ENCODE measurements around the gene TBC1D9. TPM values are rescaled to one million over a fixed set of nuclear protein-coding genes. Genes with fewer than 3 reads are reported as not detected.

Gene TBC1D9
- polyA plus RNA-seq, 1 of the 3 experiments (the other 2 are of a cell fraction), result 13.5 TPM

DNA sequence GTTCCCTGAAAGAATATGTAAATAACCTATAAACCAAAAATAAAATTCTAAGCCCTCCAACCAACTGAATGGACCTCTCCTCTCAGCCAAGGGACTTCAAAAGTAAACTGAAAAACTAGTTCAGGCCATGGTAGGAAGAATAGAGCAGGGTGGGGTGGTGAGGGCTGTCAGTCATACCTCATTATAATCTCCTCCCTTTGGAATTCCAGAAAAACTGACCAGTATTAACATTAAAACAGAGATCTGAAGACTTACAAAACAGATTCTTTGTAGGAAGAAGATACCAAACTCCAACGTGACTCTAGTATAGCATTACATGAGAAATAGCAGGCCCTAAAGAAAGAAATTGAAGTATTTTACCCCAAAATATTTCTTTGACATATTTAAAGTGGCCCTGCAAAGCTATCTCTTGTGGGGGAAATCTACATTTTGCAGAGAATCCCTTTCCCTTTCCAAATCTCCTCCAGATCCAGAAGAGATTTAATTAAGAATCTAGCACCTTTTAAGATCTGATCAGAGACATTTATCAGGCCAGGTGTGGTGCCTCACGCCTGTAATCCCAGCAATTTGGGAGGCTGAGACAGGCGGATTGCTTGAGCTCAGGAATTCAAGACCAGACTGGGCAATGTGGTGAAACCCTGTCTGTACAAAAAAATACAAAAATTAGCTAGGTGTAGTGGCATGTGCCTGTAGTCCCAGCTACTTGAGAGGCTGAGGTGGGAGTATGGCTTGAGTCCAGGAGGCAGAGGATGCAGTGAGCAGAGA, 15.1 kb downstream of the TBC1D9 start:
- H3K36me3 ChIP-seq (replicated peaks in 1 of 2; ENCODE audit: control insufficient read depth in 1 of 2, insufficient read depth in 2 of 2, low read length in 1 of 2), result no peaks in the 10 kb centered on the region
- POLR2A ChIA-PET, result no interaction called here
- H4K20me1 ChIP-seq (ENCODE audit: insufficient read depth), result no peaks in the 10 kb centered on the region
- H3K9me3 ChIP-seq, result no peaks in the 10 kb centered on the region
- H3K27ac ChIP-seq (ENCODE audit: low read depth in 2 of 2, low read length in 1 of 2), result no peak overlapping the region
- TF ChIP-seq USF1 (IDR thresholded peaks at IDR 0.05; ENCODE audit: borderline replicate concordance, low read depth) (no peak), TEAD4 (IDR thresholded peaks at IDR 0.05; ENCODE audit: borderline replicate concordance, insufficient read depth) (no peak), CHD2 (IDR thresholded peaks at IDR 0.05; ENCODE audit: low read length, partially characterized antibody) (no peak), FOXM1 (IDR thresholded peaks at IDR 0.05; ENCODE audit: low read depth) (no peak), FOXJ3 (CRISPR knock-in tag; IDR thresholded peaks at IDR 0.05) (no peak), RXRA (IDR thresholded peaks at IDR 0.05; ENCODE audit: borderline replicate concordance, low read depth) (no peak), RCOR1 (IDR thresholded peaks at IDR 0.05; ENCODE audit: low read length) (no peak), ELF1 (IDR thresholded peaks at IDR 0.05) (no peak), YY1 (IDR thresholded peaks at IDR 0.05; ENCODE audit: low read depth) (no peak)
- TF ChIP-seq, protein P1, sequence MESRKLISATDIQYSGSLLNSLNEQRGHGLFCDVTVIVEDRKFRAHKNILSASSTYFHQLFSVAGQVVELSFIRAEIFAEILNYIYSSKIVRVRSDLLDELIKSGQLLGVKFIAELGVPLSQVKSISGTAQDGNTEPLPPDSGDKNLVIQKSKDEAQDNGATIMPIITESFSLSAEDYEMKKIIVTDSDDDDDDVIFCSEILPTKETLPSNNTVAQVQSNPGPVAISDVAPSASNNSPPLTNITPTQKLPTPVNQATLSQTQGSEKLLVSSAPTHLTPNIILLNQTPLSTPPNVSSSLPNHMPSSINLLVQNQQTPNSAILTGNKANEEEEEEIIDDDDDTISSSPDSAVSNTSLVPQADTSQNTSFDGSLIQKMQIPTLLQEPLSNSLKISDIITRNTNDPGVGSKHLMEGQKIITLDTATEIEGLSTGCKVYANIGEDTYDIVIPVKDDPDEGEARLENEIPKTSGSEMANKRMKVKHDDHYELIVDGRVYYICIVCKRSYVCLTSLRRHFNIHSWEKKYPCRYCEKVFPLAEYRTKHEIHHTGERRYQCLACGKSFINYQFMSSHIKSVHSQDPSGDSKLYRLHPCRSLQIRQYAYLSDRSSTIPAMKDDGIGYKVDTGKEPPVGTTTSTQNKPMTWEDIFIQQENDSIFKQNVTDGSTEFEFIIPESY (IDR thresholded peaks at IDR 0.05; ENCODE audit: borderline replicate concordance, low read depth), result no peak
- no peaks in the 10 kb centered on the region for H3K27me3 ChIP-seq (ENCODE audit: insufficient read depth)
- no peak for DNase-seq
- peaks cover 24% of the 10 kb centered on the region for H3F3A ChIP-seq (replicated peaks; ENCODE audit: insufficient read depth)
- H3K4me3 ChIP-seq (ENCODE audit: low read depth in 2 of 2, low read length in 1 of 2), result no peak overlapping the region
- H3K9me2 ChIP-seq, result no peaks in the 10 kb centered on the region
- H3K4me1 ChIP-seq (ENCODE audit: control insufficient read depth in 1 of 2, insufficient read depth in 2 of 2, low read depth in 1 of 2, low read length in 1 of 2), result peaks cover 26 to 43% of the 10 kb centered on the region in 2 experiments
- 87% methylated on average over 3 of the region's 3 CpGs for WGBS (ENCODE audit: low lambda C conversion rate)
- CTCF ChIA-PET, result interaction anchor here (0.9 kb wide), 1 partner anchor 70 kb away, joined by 4 read pairs; no protein-coding TSS in a partner anchor
- peaks cover 64% of the 10 kb centered on the region for H3K79me2 ChIP-seq (ENCODE audit: insufficient read depth)
- H3K9ac ChIP-seq, result no peak overlapping the region
- no peak overlapping the region for H2AFZ ChIP-seq (ENCODE audit: low read depth)
- H3K4me2 ChIP-seq, result no peak overlapping the region

DNA sequence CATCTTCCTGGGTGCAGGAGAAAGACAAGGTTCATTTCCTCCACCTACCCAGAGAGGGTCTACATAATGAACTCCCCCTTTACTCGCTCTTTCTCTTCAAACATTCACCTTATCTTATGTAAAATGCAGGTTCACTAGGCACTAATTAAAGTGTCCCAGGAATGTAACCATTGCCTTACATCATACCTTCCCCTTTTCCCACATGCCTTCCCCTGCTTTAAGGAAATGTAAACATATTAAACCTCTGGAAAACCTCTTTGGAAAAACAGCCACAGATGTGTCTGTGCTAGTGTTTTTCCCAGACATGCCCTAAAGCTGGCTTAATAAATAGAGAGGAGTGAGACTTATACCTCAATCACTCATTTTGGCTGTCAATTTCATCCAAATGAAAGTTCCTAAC, 15.8 kb downstream of the TBC1D9 start:
- peaks cover 26 to 50% of the 10 kb centered on the region in 2 experiments for H3K4me1 ChIP-seq (ENCODE audit: control insufficient read depth in 1 of 2, insufficient read depth in 2 of 2, low read depth in 1 of 2, low read length in 1 of 2)
- no peak overlapping the region for H3K27ac ChIP-seq (ENCODE audit: low read depth in 2 of 2, low read length in 1 of 2)
- no peaks in the 10 kb centered on the region for H3K9me3 ChIP-seq
- H3K4me3 ChIP-seq (ENCODE audit: low read depth in 2 of 2, low read length in 1 of 2), result no peak overlapping the region
- no peak for DNase-seq
- no peaks in the 10 kb centered on the region for H3K27me3 ChIP-seq (ENCODE audit: insufficient read depth)
- H2AFZ ChIP-seq (ENCODE audit: low read depth), result no peak overlapping the region
- POLR2A ChIA-PET, result no interaction called here
- 91% methylated on average over 1 of the region's 1 CpG for WGBS (ENCODE audit: low lambda C conversion rate)
- no peaks in the 10 kb centered on the region for H3K36me3 ChIP-seq (replicated peaks in 1 of 2; ENCODE audit: control insufficient read depth in 1 of 2, insufficient read depth in 2 of 2, low read length in 1 of 2)
- CTCF ChIA-PET, result interaction anchor here (1.4 kb wide), 1 partner anchor 16 kb away, joined by 3 read pairs; the partner anchor contains the start of gene TBC1D9
- H3K79me2 ChIP-seq (ENCODE audit: insufficient read depth), result peaks cover 59% of the 10 kb centered on the region
- H3F3A ChIP-seq (replicated peaks; ENCODE audit: insufficient read depth), result peaks cover 24% of the 10 kb centered on the region
- H3K4me2 ChIP-seq, result no peak overlapping the region
- no peaks in the 10 kb centered on the region for H4K20me1 ChIP-seq (ENCODE audit: insufficient read depth)
- H3K9me2 ChIP-seq, result no peaks in the 10 kb centered on the region
- H3K9ac ChIP-seq, result no peak overlapping the region
- no peak for TF ChIP-seq MXI1 (IDR thresholded peaks at IDR 0.05; ENCODE audit: low read depth, low read length)
- TF ChIP-seq, protein P2, sequence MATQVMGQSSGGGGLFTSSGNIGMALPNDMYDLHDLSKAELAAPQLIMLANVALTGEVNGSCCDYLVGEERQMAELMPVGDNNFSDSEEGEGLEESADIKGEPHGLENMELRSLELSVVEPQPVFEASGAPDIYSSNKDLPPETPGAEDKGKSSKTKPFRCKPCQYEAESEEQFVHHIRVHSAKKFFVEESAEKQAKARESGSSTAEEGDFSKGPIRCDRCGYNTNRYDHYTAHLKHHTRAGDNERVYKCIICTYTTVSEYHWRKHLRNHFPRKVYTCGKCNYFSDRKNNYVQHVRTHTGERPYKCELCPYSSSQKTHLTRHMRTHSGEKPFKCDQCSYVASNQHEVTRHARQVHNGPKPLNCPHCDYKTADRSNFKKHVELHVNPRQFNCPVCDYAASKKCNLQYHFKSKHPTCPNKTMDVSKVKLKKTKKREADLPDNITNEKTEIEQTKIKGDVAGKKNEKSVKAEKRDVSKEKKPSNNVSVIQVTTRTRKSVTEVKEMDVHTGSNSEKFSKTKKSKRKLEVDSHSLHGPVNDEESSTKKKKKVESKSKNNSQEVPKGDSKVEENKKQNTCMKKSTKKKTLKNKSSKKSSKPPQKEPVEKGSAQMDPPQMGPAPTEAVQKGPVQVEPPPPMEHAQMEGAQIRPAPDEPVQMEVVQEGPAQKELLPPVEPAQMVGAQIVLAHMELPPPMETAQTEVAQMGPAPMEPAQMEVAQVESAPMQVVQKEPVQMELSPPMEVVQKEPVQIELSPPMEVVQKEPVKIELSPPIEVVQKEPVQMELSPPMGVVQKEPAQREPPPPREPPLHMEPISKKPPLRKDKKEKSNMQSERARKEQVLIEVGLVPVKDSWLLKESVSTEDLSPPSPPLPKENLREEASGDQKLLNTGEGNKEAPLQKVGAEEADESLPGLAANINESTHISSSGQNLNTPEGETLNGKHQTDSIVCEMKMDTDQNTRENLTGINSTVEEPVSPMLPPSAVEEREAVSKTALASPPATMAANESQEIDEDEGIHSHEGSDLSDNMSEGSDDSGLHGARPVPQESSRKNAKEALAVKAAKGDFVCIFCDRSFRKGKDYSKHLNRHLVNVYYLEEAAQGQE (IDR thresholded peaks at IDR 0.05; ENCODE audit: low read depth, low read length), result no peak
- no peak for TF ChIP-seq GABPA (IDR thresholded peaks at IDR 0.05; ENCODE audit: low read depth)
- TF ChIP-seq, protein P3, sequence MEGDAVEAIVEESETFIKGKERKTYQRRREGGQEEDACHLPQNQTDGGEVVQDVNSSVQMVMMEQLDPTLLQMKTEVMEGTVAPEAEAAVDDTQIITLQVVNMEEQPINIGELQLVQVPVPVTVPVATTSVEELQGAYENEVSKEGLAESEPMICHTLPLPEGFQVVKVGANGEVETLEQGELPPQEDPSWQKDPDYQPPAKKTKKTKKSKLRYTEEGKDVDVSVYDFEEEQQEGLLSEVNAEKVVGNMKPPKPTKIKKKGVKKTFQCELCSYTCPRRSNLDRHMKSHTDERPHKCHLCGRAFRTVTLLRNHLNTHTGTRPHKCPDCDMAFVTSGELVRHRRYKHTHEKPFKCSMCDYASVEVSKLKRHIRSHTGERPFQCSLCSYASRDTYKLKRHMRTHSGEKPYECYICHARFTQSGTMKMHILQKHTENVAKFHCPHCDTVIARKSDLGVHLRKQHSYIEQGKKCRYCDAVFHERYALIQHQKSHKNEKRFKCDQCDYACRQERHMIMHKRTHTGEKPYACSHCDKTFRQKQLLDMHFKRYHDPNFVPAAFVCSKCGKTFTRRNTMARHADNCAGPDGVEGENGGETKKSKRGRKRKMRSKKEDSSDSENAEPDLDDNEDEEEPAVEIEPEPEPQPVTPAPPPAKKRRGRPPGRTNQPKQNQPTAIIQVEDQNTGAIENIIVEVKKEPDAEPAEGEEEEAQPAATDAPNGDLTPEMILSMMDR (IDR thresholded peaks at IDR 0.05), result no peak
- no peak for TF ChIP-seq RCOR1 (IDR thresholded peaks at IDR 0.05; ENCODE audit: low read length)
- TF ChIP-seq JUND (IDR thresholded peaks at IDR 0.05), result no peak
- TF ChIP-seq NRF1 (IDR thresholded peaks at IDR 0.05; ENCODE audit: low read depth, low read length), result no peak
- TF ChIP-seq CHD2 (IDR thresholded peaks at IDR 0.05; ENCODE audit: low read length, partially characterized antibody), result no peak
- TF ChIP-seq USF1 (IDR thresholded peaks at IDR 0.05; ENCODE audit: borderline replicate concordance, low read depth), result no peak
- TF ChIP-seq FOXJ3 (CRISPR knock-in tag; IDR thresholded peaks at IDR 0.05), result no peak
- TF ChIP-seq, protein P4, sequence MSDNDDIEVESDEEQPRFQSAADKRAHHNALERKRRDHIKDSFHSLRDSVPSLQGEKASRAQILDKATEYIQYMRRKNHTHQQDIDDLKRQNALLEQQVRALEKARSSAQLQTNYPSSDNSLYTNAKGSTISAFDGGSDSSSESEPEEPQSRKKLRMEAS (IDR thresholded peaks at IDR 0.05; ENCODE audit: low read depth), result no peak
- no peak for TF ChIP-seq ELF1 (IDR thresholded peaks at IDR 0.05)

Measured in SK-N-SH (cell line).